AG08396 (cell line): ENCODE measurements around the gene GRIN2D.

Experiments
- DNase-seq: peaks from one replicate; pipeline ENCODE4 v3.0.0; 2012; ENCODE audit warnings: low spot score, mixed read lengths

The GRIN2D gene

DNA sequence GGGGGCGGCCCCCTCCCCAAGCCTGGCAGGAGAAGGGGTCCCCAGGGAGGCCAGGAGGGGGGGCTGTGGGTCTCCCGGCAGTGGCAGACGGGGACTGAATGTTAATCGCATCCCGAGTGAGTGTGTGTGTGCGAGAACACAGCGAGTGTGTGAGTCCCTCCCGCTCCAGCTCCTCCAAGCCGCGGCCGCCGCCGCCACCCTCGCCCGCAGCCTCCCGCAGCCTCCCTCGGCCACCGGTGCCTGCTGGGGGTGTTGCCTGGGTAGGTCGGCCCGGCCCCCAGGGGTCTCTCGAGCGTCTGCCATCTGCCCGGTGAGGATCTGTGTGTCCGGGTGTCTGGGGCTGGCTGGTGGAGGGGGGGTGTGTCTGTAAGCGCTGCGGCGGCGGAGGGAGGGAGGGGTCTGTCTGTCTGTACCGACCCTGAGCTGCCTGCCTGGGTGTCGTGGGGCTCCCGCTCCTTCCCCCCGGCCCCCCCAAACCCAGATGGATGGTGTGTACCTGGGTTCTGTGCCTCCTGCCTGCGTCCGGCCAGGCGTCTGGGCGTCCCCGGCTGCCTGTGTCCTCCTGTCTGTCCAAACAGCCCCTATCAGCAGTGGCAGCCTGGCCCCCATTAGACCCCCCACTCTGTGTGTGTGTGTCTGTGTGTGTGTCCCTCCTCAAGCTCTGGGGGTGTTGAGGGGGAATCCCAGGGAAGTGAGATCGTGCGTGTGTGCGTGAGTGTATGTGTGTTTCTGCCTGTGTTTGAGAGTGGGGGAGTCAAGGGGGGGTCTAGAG, at the start of gene GRIN2D:
Gene GRIN2D, plus strand, starts transcription at position 110 of the 772 bp plus-strand sequence. CDS start 4,725 bp downstream, outside the sequence.
- peak; percentile 48 for DNase-seq

DNA sequence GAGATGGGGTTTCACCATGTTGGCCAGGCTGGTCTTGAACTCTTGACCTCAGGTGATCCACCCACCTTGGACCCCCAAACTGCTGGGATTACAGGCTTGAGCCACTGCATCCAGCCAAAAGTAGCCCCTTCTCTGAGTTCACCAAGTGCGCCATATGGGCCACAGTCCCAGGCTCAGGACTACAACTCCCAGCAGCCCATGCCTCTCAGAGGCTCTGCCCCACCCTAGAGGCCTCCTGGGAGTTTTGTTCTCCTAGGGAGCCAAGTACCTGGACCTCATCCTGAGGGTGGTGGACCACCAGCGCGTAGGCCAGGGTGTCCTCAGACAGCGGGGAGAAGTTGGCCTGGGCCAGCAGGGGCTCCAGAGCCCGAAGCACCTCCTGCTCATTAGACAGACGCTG, 48.6 kb upstream of the GRIN2D start:
- no peak for DNase-seq

DNA sequence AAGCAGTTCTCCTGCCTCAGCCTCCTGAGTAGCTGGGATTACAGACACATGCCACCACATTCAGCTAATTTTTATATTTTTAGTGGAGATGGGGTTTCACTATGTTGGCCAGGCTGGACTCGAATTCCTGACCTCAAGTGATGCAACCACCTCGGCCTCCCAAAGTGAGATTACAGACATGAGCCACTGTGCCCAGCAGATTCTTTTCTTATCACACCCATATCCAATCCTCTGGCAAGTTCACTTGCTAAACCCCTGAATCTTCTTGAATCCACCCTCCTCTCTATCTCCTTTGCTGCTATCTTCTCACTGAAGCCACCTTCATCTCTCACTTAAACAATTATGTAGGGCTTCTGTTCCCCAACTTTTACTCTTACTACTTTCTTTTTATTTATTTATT, 47.3 kb upstream of the GRIN2D start:
- DNase-seq: no peak

DNA sequence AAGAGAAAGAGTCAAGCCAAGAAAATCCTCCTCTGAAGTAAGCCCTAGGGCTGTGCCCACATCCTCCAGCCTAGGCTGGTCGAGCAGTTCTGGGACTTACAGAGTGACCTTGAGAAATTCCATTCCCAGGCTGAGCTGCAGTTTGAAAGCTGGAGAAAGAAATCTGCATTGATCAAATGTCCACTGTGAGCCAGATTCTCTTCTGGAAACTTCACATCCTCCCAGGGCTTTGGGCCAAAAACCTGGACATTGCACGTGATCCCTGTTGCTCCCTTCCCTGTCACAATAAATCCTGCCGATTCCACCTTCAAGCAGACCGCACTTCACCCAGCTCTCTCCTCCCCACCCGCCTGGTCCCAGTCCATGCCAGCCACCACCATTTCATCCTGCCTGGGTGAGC, 45.4 kb upstream of the GRIN2D start:
- no peak for DNase-seq

DNA sequence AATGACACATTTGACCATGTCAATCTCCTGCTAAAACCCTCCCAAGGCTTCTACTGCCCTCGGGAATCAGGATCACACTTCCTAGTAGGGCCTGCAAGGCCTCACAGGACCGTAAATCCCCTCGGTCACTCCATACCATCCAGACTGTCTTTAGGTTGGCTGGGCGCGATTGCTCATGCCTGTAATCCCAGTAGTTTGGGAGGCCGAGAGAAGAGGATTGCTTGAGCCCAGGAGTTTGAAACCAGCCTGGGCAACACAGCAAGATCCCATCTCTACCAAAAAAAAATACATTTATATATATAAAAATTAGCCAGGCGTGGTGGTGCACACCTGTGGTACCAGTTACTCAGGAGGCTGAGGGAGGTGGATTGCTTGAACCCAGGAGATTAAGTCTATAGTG, 44.7 kb upstream of the GRIN2D start:
- no peak for DNase-seq

DNA sequence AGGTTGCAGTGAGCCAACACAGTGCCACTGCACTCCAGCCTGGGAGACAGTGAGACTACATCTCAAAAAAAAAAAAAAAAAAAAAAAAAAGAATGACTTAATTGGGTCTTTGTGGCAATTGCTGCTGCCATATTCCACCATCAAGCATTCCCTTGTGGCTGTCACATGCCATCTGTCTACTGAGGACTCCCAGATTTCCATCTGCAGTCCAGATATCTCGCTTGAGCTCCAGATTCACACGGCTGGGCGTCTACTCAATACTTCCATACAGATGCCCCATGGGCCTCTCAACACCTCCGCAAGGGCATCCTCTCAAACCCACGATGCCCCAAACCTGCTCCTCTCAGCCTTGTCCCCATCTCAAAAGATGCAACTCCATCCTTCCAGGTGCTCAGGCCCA, 42.6 kb upstream of the GRIN2D start:
- no peak for DNase-seq

DNA sequence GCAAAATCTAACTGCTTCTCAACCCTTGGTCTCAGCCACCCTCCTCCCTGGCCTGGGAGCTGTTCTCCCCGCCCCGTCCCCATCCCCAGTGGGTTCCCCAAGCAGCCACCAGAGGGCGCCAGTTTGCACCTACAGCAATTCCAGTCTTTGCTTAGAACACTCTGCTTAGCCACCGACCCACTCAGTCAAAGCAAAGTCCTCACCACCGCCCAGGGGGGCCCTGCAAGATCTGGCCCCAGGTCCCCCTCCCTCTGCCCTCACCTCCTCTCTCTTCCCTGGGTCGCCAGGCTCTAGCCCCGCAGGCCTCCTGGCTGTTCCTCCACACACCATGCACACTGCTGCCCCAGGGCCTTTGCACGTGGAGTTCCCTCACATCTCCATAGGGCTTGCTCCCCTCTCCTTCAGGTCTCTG, 42.1 kb upstream of the GRIN2D start:
- peak; percentile 66 for DNase-seq

DNA sequence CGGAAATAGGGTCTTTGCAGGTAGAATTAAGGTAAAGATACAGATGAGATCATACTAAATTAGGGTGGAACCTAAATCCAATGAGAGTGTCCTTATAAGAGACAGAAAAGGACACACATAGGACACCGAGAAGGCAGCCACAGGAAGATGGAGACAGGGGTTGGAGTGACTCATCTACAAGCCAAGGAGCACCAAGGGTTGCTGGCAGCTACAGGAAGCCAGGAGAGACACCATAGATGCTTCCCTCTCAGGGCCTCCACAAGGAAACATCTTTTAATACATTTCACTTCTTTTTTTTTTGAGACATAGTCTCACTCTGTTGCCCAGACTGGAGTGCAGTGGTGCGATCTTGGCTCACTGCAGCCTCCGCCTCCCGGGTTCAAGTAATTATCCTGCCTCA, 39.8 kb upstream of the GRIN2D start:
- DNase-seq: no peak

DNA sequence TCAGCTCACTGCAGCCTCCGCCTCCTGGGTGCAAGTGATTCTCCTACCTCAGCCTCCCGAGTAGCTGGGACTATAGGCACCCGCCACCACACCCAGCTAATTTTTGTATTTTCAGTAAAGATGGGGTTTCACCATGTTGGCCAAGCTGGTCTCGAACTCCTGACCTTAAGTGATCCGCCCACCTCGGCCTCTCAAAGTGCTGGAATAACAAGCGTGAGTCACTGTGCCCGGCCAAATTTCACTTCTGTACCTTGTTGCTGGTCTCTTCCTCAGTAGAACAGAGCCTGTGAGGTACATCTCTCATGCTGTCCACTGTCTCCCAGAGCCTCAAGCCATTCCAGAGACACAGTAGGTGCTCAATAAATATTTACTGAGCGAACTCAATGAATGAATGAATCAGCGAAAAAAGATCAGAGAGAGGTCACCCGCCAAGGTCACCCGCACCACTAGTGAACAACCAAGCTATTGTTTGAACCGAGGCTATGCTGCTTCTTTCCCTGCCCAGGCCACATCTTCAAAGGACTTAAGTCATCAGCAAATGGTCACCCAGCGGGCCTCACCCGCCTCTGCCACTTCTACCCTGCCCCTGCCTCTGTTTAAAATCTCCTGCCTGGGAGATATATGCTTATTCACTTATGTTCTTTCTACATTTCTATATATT, 39.0 kb upstream of the GRIN2D start:
- DNase-seq: no peak

DNA sequence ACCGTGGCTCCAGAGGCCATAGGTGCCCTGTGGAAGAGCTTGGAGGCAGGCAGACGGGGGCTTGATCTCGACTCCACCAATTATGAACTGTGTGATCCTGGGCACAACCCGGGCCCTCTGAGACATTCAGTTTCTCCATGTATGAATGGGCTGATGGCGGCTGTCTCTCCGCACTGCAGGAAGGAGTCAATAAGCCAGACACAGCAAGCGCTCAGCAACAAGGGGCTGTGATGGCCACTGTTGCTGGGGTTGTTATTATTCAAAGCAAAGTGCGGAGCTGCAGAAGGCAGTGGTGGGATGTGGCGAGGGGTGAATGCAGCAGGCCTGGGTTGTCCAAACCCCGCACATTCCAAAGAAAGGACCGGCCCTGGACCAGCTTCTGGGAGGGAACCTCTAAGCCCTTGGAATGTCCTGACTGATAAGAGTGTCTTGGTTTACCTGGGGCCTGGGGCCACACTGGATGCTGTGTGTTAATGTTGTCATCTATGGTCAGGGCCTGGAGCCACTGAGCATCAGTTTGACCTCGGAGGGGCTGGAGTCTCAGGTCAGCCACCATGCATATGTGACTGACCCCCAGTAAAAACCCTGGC, 38.0 kb upstream of the GRIN2D start:
- no peak for DNase-seq

DNA sequence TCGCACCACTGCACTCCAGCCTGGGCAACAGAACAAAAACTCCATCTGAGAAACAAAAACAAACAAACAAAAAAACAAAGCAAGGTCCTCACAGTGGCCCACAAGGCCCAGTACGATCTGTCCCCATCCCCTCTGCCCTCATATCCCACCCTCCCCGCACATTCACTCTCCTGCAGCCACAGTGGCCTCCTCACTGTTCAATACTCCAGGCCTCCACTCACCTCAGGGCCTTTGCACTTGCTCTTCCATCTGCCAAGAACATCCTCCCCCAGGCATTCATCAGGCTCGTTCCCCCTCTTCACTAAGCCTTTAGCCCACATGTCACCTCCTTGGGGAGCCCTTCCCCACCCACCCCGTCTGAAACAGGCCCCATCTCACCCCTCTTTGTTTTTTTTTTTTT, 34.3 kb upstream of the GRIN2D start:
- DNase-seq: no peak

DNA sequence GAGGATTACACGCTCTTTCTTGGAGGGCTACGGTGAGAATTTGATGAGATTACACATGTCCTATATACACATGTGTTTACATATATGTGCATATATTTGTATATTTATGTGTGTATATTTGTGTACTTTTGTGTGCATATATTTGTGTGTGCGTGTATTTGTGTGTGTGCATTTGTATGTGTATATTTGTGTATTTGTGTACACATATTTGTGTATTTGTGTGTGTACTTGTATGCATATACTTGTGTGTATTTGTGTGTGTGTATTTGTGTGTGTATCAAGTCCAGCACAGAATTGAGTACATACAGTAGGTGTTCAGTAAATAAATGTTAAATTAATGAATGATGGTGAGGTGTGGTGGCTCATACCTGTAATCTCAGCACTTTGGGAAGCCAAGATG, 31.6 kb upstream of the GRIN2D start:
- no peak for DNase-seq

DNA sequence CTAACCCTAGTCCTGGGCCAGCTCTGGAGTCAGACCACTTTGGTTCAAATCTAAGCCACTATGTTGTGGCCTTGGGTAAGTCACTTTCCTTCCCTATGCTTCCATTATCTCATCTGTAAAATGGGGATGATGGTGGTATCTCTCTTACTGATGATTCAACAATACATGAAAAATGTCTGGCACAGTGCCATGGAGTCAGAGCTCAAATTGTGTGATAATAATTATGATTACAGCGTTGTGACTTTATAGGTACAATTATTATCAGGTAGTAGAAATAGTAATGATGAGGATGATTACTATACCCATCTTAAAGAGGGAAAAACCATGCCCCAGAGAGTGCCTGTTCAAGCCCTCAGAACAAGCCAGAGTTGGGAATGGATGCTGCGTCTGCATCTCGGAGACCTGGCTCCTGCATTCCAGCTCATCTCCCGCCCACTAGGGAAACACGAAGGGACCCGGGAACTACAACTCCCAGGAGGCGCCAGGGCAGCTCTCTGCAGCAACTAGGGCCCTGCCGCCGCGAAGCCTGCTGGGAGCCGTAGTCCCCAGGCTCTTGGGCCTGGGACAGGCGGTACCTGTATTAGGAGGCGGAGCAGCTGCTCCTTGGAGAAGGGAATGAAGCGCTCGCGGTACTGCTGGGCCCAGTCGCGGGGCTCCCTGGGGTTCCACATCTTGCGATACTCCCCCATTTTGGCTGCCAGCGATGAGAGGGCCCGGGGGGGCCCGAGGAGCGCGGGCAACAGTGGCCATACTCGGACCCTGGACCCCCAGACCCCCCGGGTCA, 30.6 kb upstream of the GRIN2D start:
- DNase-seq: peak; percentile 91

DNA sequence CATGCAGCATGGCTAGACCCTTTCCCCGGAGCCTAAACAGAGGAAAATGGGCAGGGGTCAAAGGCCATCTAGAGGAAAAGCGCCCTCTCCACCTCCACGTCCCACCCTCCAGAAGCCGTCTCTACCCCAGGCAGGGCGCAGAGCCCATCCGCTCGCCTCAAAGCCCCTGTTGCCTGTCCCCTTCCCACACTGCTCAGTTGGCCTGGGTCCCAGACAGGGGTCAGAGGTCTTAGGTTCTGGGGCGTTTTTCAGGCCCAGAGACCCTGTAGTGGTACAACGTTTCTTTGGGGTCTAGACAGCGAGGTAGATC, 30.0 kb upstream of the GRIN2D start:
- DNase-seq: no peak

DNA sequence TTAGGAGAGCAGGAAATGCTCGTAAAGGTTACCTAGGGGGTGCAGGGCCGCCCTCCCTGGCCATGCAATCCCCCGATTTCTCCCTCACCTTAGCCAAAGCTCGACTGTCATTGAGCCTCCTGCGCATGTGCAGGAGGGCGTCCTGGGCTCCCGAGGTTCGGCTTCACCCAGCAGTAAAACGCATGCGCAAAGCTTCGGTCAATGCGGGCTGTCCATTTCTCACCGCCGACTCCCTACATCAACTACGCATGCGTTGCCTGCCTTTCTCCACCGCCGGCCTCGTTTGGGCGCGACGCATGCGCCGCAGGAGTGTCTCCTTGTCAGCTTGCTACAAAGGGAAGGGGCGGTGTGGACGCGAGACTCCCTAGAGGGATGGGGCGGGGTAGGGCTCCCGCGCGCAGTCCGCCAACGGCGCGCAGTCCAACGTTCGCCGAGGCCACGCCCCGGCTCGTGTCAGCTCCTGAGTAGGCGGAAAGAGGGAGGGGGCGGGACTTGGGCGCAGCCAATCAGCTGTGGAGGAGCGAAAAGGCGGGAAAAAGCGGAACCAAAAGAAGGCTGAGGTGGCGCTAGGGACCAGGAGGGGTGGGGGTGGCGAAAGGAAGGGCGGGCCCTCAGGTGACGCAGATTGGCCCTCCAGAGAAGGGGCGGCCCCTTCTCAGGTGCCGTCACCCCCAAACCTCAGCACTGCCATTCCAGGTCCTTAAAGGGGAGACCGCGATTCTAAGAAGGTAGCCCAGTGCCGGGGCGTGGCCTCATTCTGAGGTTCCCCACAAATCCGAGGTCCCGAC, 29.5 kb upstream of the GRIN2D start, which contains the start of the genes SYNGR4 and TMEM143:
Gene SYNGR4, plus strand, starts transcription at position 558 of the 788 bp plus-strand sequence. CDS start 1,476 bp downstream, outside the sequence.
Gene TMEM143, minus strand, starts transcription at position 131 of the 788 bp plus-strand sequence. Its CDS starts 20 bp downstream, at position 111.
- peak; percentile 100 for DNase-seq

DNA sequence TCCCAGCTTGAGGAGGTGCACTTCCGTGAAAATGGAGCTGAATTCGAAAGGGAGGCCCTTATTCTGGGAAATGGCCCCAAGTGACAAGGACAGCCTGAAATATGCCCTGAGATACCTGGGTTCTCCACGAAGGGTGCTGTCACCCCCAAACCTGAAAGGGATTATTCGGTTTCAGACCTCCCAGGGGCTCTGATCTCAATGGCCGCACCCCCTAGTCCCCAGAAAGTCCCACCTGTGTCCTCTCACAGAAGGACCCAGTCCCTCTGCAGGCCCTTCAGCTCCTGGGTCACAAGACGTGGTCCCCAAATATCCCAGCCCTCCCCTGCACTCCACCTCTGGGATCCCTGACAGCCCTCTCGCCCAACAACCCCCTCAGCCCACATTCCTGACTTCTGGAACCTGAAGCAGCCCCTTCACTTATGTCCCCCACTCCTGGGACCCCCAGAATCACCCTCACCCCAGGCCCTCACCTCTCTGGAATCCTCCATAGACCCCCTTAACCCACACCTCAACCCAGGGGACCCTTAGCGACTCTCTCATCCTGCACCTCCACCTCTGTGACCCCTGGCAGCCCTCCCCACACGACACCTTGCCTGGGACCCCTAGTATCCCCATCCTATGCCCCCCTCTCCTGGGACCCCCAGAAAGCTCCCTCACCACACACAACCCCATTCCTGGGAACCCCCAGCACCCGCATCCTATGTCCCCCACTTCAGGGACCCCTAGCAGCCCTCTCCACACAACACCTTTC, 28.7 kb upstream of the GRIN2D start:
- no peak for DNase-seq

DNA sequence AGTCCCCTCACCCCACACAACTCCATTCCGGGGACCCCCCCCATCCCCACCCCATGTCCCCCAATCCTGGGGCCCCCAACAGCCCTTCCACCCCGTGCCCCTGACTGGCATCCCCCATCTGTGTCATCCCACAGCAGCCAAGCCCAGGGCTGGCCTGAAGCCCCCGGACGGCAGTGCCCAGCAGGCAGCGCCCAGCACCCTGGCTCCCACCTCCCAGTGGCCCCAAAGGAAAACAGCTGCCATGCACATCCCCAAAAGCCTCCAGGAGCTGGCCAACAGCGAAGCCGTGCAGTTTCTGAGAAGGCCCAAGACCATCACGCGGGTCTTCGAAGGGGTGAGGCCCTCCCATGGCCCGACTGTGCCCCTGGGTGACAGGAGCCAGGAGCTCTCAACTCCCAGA, 27.9 kb upstream of the GRIN2D start:
- no peak for DNase-seq

DNA sequence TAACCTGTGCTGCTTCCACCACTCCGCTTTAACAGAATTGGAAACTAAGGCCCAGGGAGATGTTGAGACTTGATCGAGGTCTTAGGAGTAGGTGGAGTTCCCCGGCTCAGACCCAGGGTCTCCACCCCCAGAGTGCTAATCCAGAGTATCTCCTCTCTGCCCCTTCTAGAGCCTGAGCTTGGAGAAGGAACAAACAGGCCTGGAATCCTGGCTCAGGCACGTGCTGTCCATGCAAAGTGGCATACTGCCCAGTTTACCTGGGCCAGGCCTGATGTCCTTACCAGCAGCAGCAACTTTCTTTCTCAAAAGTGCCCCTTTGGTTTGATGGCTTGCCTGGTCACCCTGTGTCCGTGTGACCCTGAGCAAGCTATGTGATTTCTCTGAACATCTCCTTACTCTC, 25.6 kb upstream of the GRIN2D start:
- DNase-seq: no peak

DNA sequence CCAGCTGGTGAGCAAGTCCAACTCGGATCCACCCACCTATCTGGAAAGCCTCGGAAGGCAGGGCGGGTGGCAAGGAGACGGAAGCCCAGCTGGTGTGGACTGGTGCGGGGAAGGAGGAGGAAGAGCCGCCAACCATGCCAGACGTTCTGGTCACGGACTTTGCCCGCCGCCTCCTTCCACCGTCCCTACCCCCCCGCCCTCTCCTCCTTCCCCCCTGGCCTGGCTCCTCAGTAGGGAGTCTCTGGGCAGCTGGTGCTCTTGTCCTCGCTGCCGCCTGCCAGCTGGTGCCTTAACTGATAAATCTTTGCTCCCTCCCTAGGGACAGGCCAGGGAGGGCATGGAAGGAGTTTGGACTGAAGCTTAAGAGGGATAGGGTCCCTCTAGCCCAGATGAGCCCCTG, 24.5 kb upstream of the GRIN2D start:
- no peak for DNase-seq

DNA sequence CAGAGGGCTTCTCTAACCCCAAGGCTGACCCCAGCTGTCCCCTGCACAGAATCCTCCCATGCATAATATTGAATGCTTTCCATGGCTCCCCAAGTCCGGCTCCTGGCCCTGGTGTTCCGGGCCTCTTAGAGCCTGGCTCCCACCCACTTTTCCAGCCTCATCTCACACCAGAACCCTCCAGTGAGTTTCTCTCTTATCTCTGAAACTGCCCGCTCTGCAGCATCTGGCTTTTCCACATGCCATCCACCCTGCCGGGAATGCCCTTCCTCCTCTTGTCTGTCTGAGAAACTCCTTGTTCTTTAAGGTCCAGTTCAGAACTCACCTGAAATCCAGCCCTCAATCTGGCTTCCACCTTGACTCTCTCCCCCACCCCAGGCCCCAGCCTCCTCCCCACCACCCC, 22.5 kb upstream of the GRIN2D start:
- no peak for DNase-seq

DNA sequence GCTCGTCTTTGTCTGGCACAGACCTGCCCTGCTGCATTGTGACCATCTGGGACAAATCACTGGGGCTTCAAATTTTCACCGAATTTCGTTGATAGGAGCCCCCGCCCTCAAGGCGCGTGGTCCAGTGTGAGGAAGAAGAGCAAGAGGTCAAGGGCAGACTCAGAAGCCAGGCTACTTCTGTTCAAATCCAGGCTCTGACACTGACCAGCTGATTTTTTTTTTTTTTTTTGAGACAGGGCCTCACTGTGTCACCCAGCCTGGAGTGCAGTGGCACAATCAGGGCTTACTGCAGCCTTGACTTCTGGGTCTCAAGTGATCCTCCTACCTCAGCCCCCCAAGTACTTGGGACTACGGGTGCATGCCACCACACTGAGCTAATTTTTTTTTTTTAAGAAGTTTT, 22.1 kb upstream of the GRIN2D start:
- DNase-seq: no peak
